ENCODE results near the gene BPIFB3.

BPIFB3 gene

DNA sequence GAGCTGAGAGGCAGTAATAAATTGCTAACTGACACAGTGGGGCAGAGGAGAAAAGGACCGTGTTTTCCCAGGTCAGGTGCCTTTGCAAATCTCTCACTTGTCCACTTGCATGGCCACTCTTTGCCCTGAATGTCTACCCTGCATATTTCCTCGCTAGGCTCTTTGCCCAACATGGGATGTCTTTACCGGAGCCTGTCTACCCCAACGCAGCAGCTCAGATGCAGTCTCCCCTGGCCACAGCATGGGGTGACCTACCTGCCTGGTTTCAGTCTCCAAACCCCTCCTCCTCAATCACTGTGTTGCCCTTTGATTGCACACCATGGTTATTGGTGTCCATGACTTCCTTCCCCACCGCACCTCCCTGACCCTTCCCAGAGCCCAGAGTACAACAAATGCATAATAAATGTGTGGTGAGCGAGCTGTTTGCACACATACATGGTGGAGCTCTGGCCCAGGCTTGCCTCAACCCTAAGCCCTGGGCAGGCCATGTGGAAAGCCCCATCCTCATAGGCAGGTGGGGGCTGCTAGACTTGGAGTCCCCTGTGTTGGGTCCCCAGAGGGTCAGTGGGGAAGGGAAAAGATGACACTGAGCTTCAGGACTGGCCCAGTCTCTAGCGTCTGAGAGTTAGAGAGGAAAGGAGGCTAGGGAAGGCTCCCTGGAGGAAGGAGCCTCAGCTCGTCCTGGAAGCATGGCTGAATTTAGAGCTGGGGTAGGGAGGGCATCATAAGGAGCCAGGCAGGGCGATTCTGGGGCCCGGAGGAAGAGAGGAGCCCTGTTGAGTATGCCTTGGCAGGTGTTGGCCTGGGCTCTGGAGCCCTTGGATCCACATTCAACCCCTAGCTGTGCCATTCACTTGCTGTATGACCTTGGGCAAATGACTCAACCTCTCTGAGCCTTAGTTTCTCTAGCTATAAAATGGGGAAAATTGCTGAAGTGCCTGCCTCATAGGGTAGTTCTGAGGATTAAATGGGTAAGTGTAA lies 26.6 kb upstream of the BPIFB3 start:
- H3K36me3 ChIP-seq (ENCODE audit: control insufficient read depth, insufficient read depth, low read length), result no peaks in the 10 kb centered on the region
- H3K9me3 ChIP-seq (ENCODE audit: control insufficient read depth, insufficient read depth, low read length), result no peaks in the 10 kb centered on the region
- no peak overlapping the region for H3K9ac ChIP-seq (ENCODE audit: low read depth, low read length)

DNA sequence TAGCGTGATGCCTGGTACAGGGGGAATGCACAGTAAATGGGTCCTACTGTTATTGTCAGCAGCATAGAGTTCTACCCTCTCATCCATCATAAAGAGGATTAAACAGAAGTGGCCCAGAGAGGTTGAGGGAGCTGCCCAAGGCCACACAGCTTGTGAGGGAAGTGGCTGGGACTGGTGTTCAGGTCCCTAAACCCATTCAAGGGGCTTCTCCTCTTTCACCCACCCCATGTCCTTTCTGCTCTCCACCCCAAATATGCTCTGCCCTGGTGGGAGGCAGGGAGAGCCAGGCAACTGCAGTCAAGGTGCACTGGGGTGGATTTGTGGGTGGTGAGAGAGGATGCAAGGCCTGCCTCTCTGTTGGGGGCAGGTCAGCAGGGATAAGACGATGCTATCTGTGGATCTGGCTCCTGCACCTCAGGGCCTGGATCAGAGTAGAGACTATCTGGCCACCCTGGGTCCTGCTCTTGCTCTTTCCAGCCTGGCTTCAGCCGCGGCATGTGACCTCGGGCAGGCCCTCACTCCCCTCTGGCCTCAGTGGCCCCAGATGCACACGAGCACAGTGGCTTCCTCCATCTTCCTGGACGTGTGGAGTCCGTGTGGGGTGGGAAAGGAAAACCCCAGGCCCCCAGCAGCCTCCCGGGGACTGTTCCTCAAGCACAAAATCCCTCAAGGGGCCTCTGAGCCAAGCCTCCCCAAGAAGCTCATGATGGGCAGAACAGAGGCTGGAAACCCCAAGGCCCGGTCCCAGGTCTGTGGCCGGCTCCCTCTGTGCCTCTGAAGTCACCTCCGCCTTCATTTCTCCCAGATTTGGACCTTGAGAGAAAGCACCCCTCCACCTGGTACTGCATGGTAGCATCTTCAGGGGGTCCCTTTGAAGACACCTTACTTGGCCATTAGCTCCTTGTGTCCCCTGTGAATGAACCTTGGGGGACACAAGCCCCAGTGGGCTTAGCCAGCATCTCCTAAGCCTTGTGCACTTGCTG lies 25.6 kb upstream of the BPIFB3 start:
- Histone ChIP-seq H3K27me3 (ENCODE audit: control insufficient read depth, insufficient read depth, low read length) (no peaks in the 10 kb centered on the region), H3K4me3 (ENCODE audit: low read depth, low read length) (no peak overlapping the region), H3K9ac (ENCODE audit: low read depth, low read length) (no peak overlapping the region), H3K36me3 (ENCODE audit: control insufficient read depth, insufficient read depth, low read length) (no peaks in the 10 kb centered on the region), H3K9me3 (ENCODE audit: control insufficient read depth, insufficient read depth, low read length) (no peaks in the 10 kb centered on the region), H3K4me1 (ENCODE audit: control insufficient read depth, insufficient read depth, low read length) (no peaks in the 10 kb centered on the region)

More for the DNA sequence above, 26.6 kb upstream of the BPIFB3 start:
- Histone ChIP-seq H3K4me1 (ENCODE audit: control insufficient read depth, insufficient read depth, low read length) (no peaks in the 10 kb centered on the region), H3K4me3 (ENCODE audit: low read depth, low read length) (no peak overlapping the region), H3K27me3 (ENCODE audit: control insufficient read depth, insufficient read depth, low read length) (no peaks in the 10 kb centered on the region)

DNA sequence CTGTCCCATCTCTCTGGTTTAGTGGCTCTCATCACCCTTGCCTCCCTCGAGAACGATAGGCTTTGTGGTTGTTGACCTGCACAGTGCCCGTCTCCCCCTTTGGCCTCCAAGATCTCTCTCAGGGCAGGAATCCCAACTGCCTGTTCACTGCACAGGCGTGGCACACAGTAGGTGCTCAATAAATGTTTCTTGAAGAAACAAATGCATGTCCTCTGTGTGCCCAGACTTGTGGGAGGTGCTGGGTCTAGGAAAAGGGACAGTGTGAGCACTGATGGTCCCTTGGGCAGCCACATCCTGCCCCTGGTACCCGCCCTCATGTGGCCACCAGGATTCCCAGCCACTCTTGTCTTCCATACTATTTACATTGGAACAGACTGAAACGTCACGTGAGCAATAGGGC lies 24.8 kb upstream of the BPIFB3 start:
- Histone ChIP-seq H3K4me3 (ENCODE audit: low read depth, low read length) (no peak overlapping the region), H3K9me3 (ENCODE audit: control insufficient read depth, insufficient read depth, low read length) (no peaks in the 10 kb centered on the region), H3K36me3 (ENCODE audit: control insufficient read depth, insufficient read depth, low read length) (no peaks in the 10 kb centered on the region), H3K4me1 (ENCODE audit: control insufficient read depth, insufficient read depth, low read length) (no peaks in the 10 kb centered on the region), H3K27me3 (ENCODE audit: control insufficient read depth, insufficient read depth, low read length) (no peaks in the 10 kb centered on the region), H3K9ac (ENCODE audit: low read depth, low read length) (no peak overlapping the region)

DNA sequence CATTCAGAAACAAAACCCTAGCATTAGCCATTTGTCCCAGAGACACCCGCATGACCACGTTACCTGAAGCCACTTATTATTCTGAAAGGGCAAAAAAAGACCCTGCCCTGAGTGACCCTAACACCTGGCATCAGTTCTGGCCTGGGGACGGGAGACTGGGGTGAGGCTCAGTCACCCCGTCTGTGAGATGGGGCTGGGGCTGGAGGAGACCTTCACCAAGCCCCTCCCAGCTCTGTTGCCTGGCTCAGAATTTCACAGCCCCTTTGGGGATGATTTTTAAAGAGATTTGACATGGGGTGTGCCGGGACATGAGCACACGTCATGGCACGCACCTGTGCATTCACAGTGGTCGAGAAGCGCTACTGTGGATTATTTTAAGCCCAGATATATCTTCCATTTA lies 23.6 kb upstream of the BPIFB3 start:
- no peak overlapping the region for H3K4me3 ChIP-seq (ENCODE audit: low read depth, low read length)
- no peak overlapping the region for H3K9ac ChIP-seq (ENCODE audit: low read depth, low read length)
- no peaks in the 10 kb centered on the region for H3K4me1 ChIP-seq (ENCODE audit: control insufficient read depth, insufficient read depth, low read length)
- H3K9me3 ChIP-seq (ENCODE audit: control insufficient read depth, insufficient read depth, low read length), result no peaks in the 10 kb centered on the region
- H3K36me3 ChIP-seq (ENCODE audit: control insufficient read depth, insufficient read depth, low read length), result no peaks in the 10 kb centered on the region
- no peaks in the 10 kb centered on the region for H3K27me3 ChIP-seq (ENCODE audit: control insufficient read depth, insufficient read depth, low read length)

DNA sequence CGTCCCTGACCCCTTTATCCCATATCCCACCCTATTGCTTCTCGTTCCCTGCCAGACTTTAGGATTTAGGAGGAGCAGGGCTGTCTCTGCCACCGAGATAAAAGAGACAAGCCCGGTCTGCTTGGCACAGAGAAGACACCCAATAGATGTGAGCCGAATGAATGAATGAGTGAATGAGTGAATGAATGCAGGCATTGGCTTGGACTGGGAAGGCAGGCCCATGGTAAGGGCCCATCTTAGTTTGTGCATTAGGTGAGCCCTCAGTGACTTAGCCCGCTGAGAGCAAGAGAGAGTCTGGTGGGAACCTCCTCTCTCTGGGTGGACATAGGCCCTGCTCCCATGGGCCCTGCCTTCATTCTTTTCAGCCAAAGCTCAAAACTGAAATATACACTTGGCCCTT lies 23.1 kb upstream of the BPIFB3 start:
- Histone ChIP-seq H3K4me3 (ENCODE audit: low read depth, low read length) (no peak overlapping the region), H3K9me3 (ENCODE audit: control insufficient read depth, insufficient read depth, low read length) (no peaks in the 10 kb centered on the region), H3K9ac (ENCODE audit: low read depth, low read length) (no peak overlapping the region), H3K4me1 (ENCODE audit: control insufficient read depth, insufficient read depth, low read length) (no peaks in the 10 kb centered on the region), H3K36me3 (ENCODE audit: control insufficient read depth, insufficient read depth, low read length) (no peaks in the 10 kb centered on the region), H3K27me3 (ENCODE audit: control insufficient read depth, insufficient read depth, low read length) (no peaks in the 10 kb centered on the region)

DNA sequence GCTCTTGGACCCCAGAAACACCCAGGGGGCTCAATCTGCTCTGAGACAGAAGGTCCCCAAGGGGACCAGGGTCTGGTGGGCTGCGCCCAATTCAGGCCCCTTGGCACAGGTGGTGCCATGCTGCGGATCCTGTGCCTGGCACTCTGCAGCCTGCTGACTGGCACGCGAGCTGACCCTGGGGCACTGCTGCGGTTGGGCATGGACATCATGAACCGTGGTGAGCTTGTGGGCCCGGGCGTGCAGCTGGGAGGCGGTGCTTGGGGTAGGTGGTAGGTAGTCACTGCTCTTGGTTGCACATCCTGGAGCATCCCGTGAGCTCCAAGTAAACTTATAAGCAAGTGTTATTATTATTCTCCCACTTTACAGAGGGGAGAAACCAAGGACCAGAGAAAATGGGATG lies 22.2 kb upstream of the BPIFB3 start, which contains the start of gene BPIFB6:
BPIFB6 (plus strand) TSS at position 118 of the 400 bp plus-strand sequence; CDS start at position 118, 0 bp downstream.
- H3K4me1 ChIP-seq (ENCODE audit: control insufficient read depth, insufficient read depth, low read length), result no peaks in the 10 kb centered on the region
- no peak within 1 kb of the TSS for H3K9ac ChIP-seq (ENCODE audit: low read depth, low read length)
- H3K36me3 ChIP-seq (ENCODE audit: control insufficient read depth, insufficient read depth, low read length), result no peaks in the 10 kb centered on the region
- no peak within 1 kb of the TSS for H3K4me3 ChIP-seq (ENCODE audit: low read depth, low read length)
- H3K27me3 ChIP-seq (ENCODE audit: control insufficient read depth, insufficient read depth, low read length), result no peaks in the 10 kb centered on the region
- H3K9me3 ChIP-seq (ENCODE audit: control insufficient read depth, insufficient read depth, low read length), result no peaks in the 10 kb centered on the region

DNA sequence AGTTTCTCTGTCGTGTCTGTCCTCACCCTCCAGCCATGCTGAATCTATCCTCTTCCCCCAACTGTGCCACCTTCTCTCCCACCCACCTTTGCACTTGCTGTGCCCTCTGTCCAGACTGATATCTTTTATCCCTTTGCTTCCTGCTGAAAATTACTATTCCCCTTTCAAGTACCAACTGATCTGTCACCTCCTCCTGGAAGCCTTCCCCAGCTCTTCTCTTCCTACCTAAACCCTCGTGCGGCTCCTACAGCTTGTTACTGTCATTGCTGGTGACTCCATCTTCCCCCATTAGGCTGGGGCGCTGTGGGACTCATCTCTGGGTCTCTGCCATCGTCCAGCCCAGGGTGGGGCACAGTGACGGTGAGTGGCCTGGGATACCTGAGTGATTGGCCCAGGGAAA lies 21.1 kb upstream of the BPIFB3 start:
- no peak overlapping the region for H3K4me3 ChIP-seq (ENCODE audit: low read depth, low read length)
- no peaks in the 10 kb centered on the region for H3K9me3 ChIP-seq (ENCODE audit: control insufficient read depth, insufficient read depth, low read length)
- H3K27me3 ChIP-seq (ENCODE audit: control insufficient read depth, insufficient read depth, low read length), result no peaks in the 10 kb centered on the region
- H3K9ac ChIP-seq (ENCODE audit: low read depth, low read length), result no peak overlapping the region
- H3K4me1 ChIP-seq (ENCODE audit: control insufficient read depth, insufficient read depth, low read length), result no peaks in the 10 kb centered on the region
- no peaks in the 10 kb centered on the region for H3K36me3 ChIP-seq (ENCODE audit: control insufficient read depth, insufficient read depth, low read length)

DNA sequence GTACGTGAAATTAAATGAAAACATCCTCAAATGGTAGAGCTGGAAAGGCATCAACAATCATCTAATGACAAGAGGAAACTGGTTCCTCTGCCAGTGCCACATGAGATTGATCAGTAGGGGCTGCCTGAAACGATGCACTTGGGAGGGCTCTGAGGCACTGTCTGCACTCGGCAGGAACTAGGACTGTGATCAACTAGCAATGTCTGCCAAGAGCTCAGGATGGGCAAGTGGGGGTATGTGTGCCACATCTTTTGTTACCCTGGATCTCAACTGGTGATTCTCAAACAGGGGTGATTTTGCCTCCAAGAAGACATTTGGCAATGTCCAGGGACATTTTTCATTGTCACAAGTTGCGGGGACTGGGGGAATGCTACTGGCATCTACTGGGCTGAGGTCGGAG lies 20.3 kb upstream of the BPIFB3 start:
- H3K27me3 ChIP-seq (ENCODE audit: control insufficient read depth, insufficient read depth, low read length), result no peaks in the 10 kb centered on the region
- H3K9ac ChIP-seq (ENCODE audit: low read depth, low read length), result no peak overlapping the region
- no peak overlapping the region for H3K4me3 ChIP-seq (ENCODE audit: low read depth, low read length)
- H3K9me3 ChIP-seq (ENCODE audit: control insufficient read depth, insufficient read depth, low read length), result no peaks in the 10 kb centered on the region
- H3K4me1 ChIP-seq (ENCODE audit: control insufficient read depth, insufficient read depth, low read length), result no peaks in the 10 kb centered on the region
- H3K36me3 ChIP-seq (ENCODE audit: control insufficient read depth, insufficient read depth, low read length), result no peaks in the 10 kb centered on the region

DNA sequence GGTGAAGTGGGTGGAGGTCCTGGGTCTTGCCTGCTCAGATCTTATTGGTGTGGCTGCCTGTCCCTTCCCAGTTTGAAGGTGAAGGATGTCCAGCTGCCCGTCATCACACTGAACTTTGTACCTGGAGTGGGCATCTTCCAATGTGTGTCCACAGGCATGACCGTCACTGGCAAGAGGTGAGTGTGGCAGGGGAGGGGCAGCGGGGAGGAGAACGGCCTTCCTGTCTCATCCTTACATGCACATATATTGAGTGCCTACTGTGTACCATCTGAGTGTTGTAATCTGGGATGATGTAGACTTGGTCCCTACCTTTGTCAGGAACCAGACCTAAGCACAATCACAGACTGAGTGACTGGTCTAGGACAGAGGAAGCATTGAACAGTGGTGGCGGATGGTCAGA lies 19.6 kb upstream of the BPIFB3 start:
- H3K27me3 ChIP-seq (ENCODE audit: control insufficient read depth, insufficient read depth, low read length), result no peaks in the 10 kb centered on the region
- no peaks in the 10 kb centered on the region for H3K36me3 ChIP-seq (ENCODE audit: control insufficient read depth, insufficient read depth, low read length)
- H3K9me3 ChIP-seq (ENCODE audit: control insufficient read depth, insufficient read depth, low read length), result no peaks in the 10 kb centered on the region
- no peak overlapping the region for H3K4me3 ChIP-seq (ENCODE audit: low read depth, low read length)
- no peaks in the 10 kb centered on the region for H3K4me1 ChIP-seq (ENCODE audit: control insufficient read depth, insufficient read depth, low read length)
- H3K9ac ChIP-seq (ENCODE audit: low read depth, low read length), result no peak overlapping the region

DNA sequence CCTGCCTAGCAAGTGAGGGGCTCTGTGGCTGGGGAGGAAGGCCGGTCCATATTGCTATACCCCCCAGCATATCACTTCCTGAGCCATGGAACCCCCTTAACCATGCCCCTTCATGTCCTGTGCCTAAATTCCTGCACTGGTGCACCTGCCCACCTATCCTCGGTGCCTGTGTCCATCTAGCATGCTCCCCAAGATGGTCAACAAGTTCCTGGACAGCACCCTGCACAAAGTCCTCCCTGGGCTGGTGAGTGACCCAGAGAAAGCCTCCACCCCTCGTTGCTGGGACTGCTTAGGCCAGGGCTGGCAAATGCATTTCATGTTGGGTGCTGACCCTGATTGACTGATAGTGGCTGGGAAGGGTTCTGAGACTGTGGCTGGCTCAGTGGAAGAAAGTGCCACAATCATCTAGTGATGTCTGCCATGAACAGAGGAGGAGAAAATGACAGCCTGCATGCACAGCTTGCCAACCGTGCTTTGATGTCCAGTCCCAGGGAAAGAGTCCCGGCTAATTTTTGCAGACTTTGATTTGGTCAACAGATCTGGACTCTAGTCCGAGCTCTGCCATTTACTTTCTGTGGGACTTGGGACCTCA lies 18.7 kb upstream of the BPIFB3 start:
- Histone ChIP-seq H3K36me3 (ENCODE audit: control insufficient read depth, insufficient read depth, low read length) (no peaks in the 10 kb centered on the region), H3K27me3 (ENCODE audit: control insufficient read depth, insufficient read depth, low read length) (no peaks in the 10 kb centered on the region), H3K4me1 (ENCODE audit: control insufficient read depth, insufficient read depth, low read length) (no peaks in the 10 kb centered on the region), H3K4me3 (ENCODE audit: low read depth, low read length) (no peak overlapping the region), H3K9me3 (ENCODE audit: control insufficient read depth, insufficient read depth, low read length) (no peaks in the 10 kb centered on the region), H3K9ac (ENCODE audit: low read depth, low read length) (no peak overlapping the region)

DNA sequence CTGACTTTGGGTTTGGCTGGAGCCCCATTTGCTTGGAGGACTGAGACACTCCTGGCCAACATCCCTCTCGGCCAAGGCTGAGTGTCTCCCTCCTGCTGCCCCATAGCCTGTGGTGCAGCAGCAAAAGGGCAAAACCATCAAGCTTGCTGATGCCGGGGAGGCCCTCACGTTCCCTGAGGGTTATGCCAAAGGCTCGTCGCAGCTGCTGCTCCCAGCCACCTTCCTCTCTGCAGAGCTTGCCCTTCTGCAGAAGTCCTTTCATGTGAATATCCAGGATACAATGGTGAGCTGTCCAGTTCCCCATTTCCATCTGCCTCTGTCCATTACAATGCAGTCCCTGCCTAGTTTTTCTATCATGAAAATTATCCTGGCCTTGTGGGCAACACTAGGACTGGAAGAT lies 16.2 kb upstream of the BPIFB3 start:
- Histone ChIP-seq H3K27me3 (ENCODE audit: control insufficient read depth, insufficient read depth, low read length) (no peaks in the 10 kb centered on the region), H3K9ac (ENCODE audit: low read depth, low read length) (no peak overlapping the region), H3K36me3 (ENCODE audit: control insufficient read depth, insufficient read depth, low read length) (no peaks in the 10 kb centered on the region), H3K4me3 (ENCODE audit: low read depth, low read length) (no peak overlapping the region), H3K9me3 (ENCODE audit: control insufficient read depth, insufficient read depth, low read length) (no peaks in the 10 kb centered on the region), H3K4me1 (ENCODE audit: control insufficient read depth, insufficient read depth, low read length) (no peaks in the 10 kb centered on the region)

Measured in iPS-15b (cell line).